NCI-H187 (cell line): ENCODE measurements around the gene XPO6.

ENCODE experiments used
- DNase-seq, 2 experiments: peaks; one replicate each; lab custom pipeline; 2025; lab: John Stamatoyannopoulos, UW

The XPO6 gene

GRCh38 chr16:28062261-28062846 is 149.4 kb downstream of the XPO6 start:
- DNase-seq, result no peak

- DNase-seq, result no peak
These were observed 150.2 kb downstream of the XPO6 start for GRCh38 chr16:28061352-28062101.

GRCh38 chr16:28059841-28060575 is 151.8 kb downstream of the XPO6 start:
- no peak for DNase-seq

- no peak for DNase-seq
These were observed 152.8 kb downstream of the XPO6 start for GRCh38 chr16:28058839-28059589.

GRCh38 chr16:28057949-28058348 is 153.8 kb downstream of the XPO6 start:
- no peak for DNase-seq

GRCh38 chr16:28053461-28053860 is 158.3 kb downstream of the XPO6 start:
- no peak for DNase-seq

GRCh38 chr16:28052274-28053128 is 159.3 kb downstream of the XPO6 start:
- DNase-seq, result no peak

GRCh38 chr16:28051486-28051885 is 160.3 kb downstream of the XPO6 start:
- no peak for DNase-seq
